Adrenal gland (tissue), 5 donors: ENCODE results near the gene DMWD.

Experiments
- CTCF ChIP-seq, 6 experiments: fragments of 450-650 bp in 4 of 6; fragments of 200-600 bp in 2 of 6; sonication (generic) in 1 of 6; IDR thresholded peaks; 1 replicate in 5 of 6; 2 replicates in 1 of 6; pipeline versions ENCODE4 v1.5.1 to v1.8.0; 2016 to 2021; ENCODE audit warnings: antibody characterized with exemption in 6 of 6, mild to moderate bottlenecking in 2 of 6, moderate library complexity in 1 of 6
- POLR2A ChIP-seq, 2 donors: fragments of 450-650 bp; IDR thresholded peaks; one replicate each; pipeline ENCODE4 v1.6.1; 2017; ENCODE audit warnings: antibody characterized with exemption in 2 of 2, mild to moderate bottlenecking in 2 of 2, moderate library complexity in 1 of 2
- donor health status: DM: no; HTN: no; CAD: no.

GRCh38 chr19:45784096-45784495 lies 8.5 kb downstream of the DMWD start:
- TF ChIP-seq CTCF (IDR thresholded peaks at IDR 0.05) (no peak), POLR2A (IDR thresholded peaks at IDR 0.05) (no peak)
